WTC11 (cell line): ENCODE data around the gene OR2T6. TPM values are rescaled to one million over a fixed set of nuclear protein-coding genes. Genes with fewer than 3 reads are reported as not detected.

Experiments
- ATAC-seq: fragments of 200-7000 bp; cut with Tn5 transposase; 2 replicates; pipeline ENCODE4 v1.10.0; 2021; ENCODE audit warnings: mild to moderate bottlenecking, moderate library complexity
- CTCF ChIA-PET: fragments of 300-600 bp; sonication (Branson Sonifier 250); formaldehyde crosslinking; loops from one replicate; lab custom pipeline; 2021; ENCODE audit warnings: antibody characterized with exemption; lab: Charles Lee
- POLR2A ChIA-PET: fragments of 350-600 bp; sonication (Branson Sonifier 250); formaldehyde crosslinking; loops from one replicate; lab custom pipeline; 2021; ENCODE audit warnings: antibody characterized with exemption; lab: Charles Lee
- DNase-seq: peaks from one replicate; pipeline ENCODE4 v3.0.0; 2021; ENCODE audit warnings: low spot score
- H3K27ac Mint-ChIP-seq: 2 replicates; pipeline ENCODE4 v1.8.0; 2021; ENCODE audit warnings: mixed read lengths
- H3K27me3 Mint-ChIP-seq: 2 replicates; pipeline ENCODE4 v1.8.0; 2021; ENCODE audit warnings: low read depth, mild to moderate bottlenecking, moderate library complexity, mixed read lengths
- H3K36me3 Mint-ChIP-seq: 2 replicates; pipeline ENCODE4 v1.8.0; 2021; ENCODE audit warnings: mixed read lengths
- H3K4me1 Mint-ChIP-seq: 2 replicates; pipeline ENCODE4 v1.8.0; 2022; ENCODE audit warnings: mixed read lengths
- H3K4me3 Mint-ChIP-seq: 2 replicates; pipeline ENCODE4 v1.8.0; 2021; ENCODE audit warnings: mild to moderate bottlenecking, moderate library complexity, mixed read lengths
- H3K9me3 Mint-ChIP-seq: 2 replicates; pipeline ENCODE4 v1.8.0; 2021; ENCODE audit warnings: mixed read lengths
- CDX4 ChIP-seq: fragments of 250-450 bp; sonication (Bioruptor Pico); IDR thresholded peaks from 2 replicates; pipeline ENCODE4 v1.9.0; 2021; ENCODE audit warnings: moderate library complexity, mild to moderate bottlenecking, inconsistent platforms, borderline replicate concordance
- E2F1 ChIP-seq: sonication (generic); formaldehyde crosslinking; IDR thresholded peaks from 2 replicates; pipeline ENCODE4 v1.8.0; 2022; ENCODE audit warnings: mild to moderate bottlenecking, missing genetic modification reagents
- E2F4 ChIP-seq: sonication (generic); formaldehyde crosslinking; IDR thresholded peaks from 2 replicates; pipeline ENCODE4 v1.8.1; 2022; ENCODE audit warnings: low read depth, mild to moderate bottlenecking, moderate library complexity, missing genetic modification reagents, borderline replicate concordance
- ESRRA ChIP-seq: sonication (generic); formaldehyde crosslinking; IDR thresholded peaks from 2 replicates; pipeline ENCODE4 v1.8.1; 2022; ENCODE audit warnings: mild to moderate bottlenecking, missing genetic modification reagents, borderline replicate concordance
- ETV6 ChIP-seq: sonication (generic); formaldehyde crosslinking; IDR thresholded peaks from 2 replicates; pipeline ENCODE4 v1.8.1; 2022; ENCODE audit warnings: mild to moderate bottlenecking, missing genetic modification reagents
- GRHL2 ChIP-seq: fragments of 250-450 bp; sonication (Bioruptor Pico); IDR thresholded peaks from 2 replicates; pipeline ENCODE4 v1.8.0; 2022; ENCODE audit warnings: mild to moderate bottlenecking, moderate library complexity; ENCODE audit not compliant: insufficient replicate concordance, severe bottlenecking
- HMGA2 ChIP-seq: fragments of 250-450 bp; sonication (Bioruptor Pico); IDR thresholded peaks from 2 replicates; pipeline ENCODE4 v1.4.0; 2021; ENCODE audit warnings: mild to moderate bottlenecking, moderate library complexity
- IRF2 ChIP-seq: sonication (generic); formaldehyde crosslinking; IDR thresholded peaks from 2 replicates; pipeline ENCODE4 v1.8.0; 2022; ENCODE audit warnings: low read depth, missing genetic modification reagents, borderline replicate concordance
- JAZF1 ChIP-seq: fragments of 250-450 bp; sonication (Bioruptor Pico); IDR thresholded peaks from 2 replicates; pipeline ENCODE4 v1.9.0; 2021; ENCODE audit warnings: moderate library complexity, mild to moderate bottlenecking, inconsistent platforms
- NFE2L1 ChIP-seq: sonication (generic); formaldehyde crosslinking; IDR thresholded peaks from 2 replicates; pipeline ENCODE4 v1.8.1; 2023; ENCODE audit warnings: missing genetic modification reagents
- NFYB ChIP-seq: sonication (generic); formaldehyde crosslinking; conservative IDR thresholded peaks from 2 replicates; pipeline ENCODE4 v1.8.0; 2022; ENCODE audit warnings: low read depth, missing genetic modification reagents
- NR2C2 ChIP-seq: sonication (generic); formaldehyde crosslinking; IDR thresholded peaks from 2 replicates; pipeline ENCODE4 v1.8.0; 2022; ENCODE audit warnings: mild to moderate bottlenecking, missing genetic modification reagents
- PREB ChIP-seq: sonication (generic); formaldehyde crosslinking; IDR thresholded peaks from 2 replicates; pipeline ENCODE4 v1.8.1; 2022; ENCODE audit warnings: mild to moderate bottlenecking, missing genetic modification reagents, moderate library complexity, borderline replicate concordance
- SOX15 ChIP-seq: fragments of 250-450 bp; sonication (Bioruptor Pico); IDR thresholded peaks from 2 replicates; pipeline ENCODE4 v1.9.0; 2021; ENCODE audit warnings: mild to moderate bottlenecking
- ZBTB21 ChIP-seq: sonication (generic); formaldehyde crosslinking; IDR thresholded peaks from 2 replicates; pipeline ENCODE4 v1.8.1; 2023; ENCODE audit warnings: mild to moderate bottlenecking, missing genetic modification reagents, borderline replicate concordance
- ZBTB43 ChIP-seq: sonication (generic); formaldehyde crosslinking; IDR thresholded peaks from 2 replicates; pipeline ENCODE4 v1.8.1; 2023; ENCODE audit warnings: mild to moderate bottlenecking, missing genetic modification reagents
- ZNF232 ChIP-seq: sonication (generic); formaldehyde crosslinking; IDR thresholded peaks from 2 replicates; pipeline ENCODE4 v1.8.0; 2022; ENCODE audit warnings: mild to moderate bottlenecking, missing genetic modification reagents
- total RNA-seq: library from RNA; stranded (reverse); gene quantifications from 3 replicates; pipeline ENCODE4 v1.2.3, GENCODE V29; 2021

OR2T6 gene
- total RNA-seq, 1 experiment from 2014 or later, result not detected

GRCh38 chr1:248361121-248361715 lies 14.3 kb upstream of the OR2T6 start, which contains the start of gene OR2T4:
Gene OR2T4, plus strand, starts transcription at chr1:248361665. Its CDS starts 0 bp downstream, at chr1:248361665.
- ATAC-seq (no peak), DNase-seq (no peak)
- H3K9me3 Mint-ChIP-seq, result peaks cover 89% of the 10 kb centered on the region
- peaks cover 66% of the 10 kb centered on the region for H3K36me3 Mint-ChIP-seq
- peaks cover 4% of the 10 kb centered on the region; the same call in 1 of the 2 replicates for H3K27me3 Mint-ChIP-seq
- POLR2A ChIA-PET, result no interaction called here
- no peak for TF ChIP-seq GRHL2 (CRISPR knock-in tag)
- no peak for TF ChIP-seq E2F4
- TF ChIP-seq ESRRA (CRISPR knock-in tag), result no peak
- no peak within 1 kb of the TSS for H3K27ac Mint-ChIP-seq
- no peaks in the 10 kb centered on the region for H3K4me1 Mint-ChIP-seq
- CTCF ChIA-PET, result no interaction called here
- no peak within 1 kb of the TSS for H3K4me3 Mint-ChIP-seq

GRCh38 chr1:248366609-248367008 lies 8.9 kb upstream of the OR2T6 start:
- H3K27me3 Mint-ChIP-seq, result peaks cover 9% of the 10 kb centered on the region; the same call in 1 of the 2 replicates
- CTCF ChIA-PET, result no interaction called here
- H3K27ac Mint-ChIP-seq, result no peak overlapping the region
- H3K9me3 Mint-ChIP-seq, result peaks cover 88% of the 10 kb centered on the region
- peaks cover 76% of the 10 kb centered on the region for H3K36me3 Mint-ChIP-seq
- TF ChIP-seq ETV6 (CRISPR knock-in tag) (no peak), NFYB (CRISPR knock-in tag) (no peak), ZNF232 (no peak), NR2C2 (CRISPR knock-in tag) (no peak)
- ATAC-seq (no peak), DNase-seq (no peak)
- POLR2A ChIA-PET, result no interaction called here
- H3K4me1 Mint-ChIP-seq, result no peaks in the 10 kb centered on the region
- no peak overlapping the region for H3K4me3 Mint-ChIP-seq

- Mint-ChIP-seq H3K36me3 (peaks cover 82% of the 10 kb centered on the region), H3K4me1 (no peaks in the 10 kb centered on the region), H3K4me3 (no peak overlapping the region), H3K27ac (no peak overlapping the region), H3K9me3 (peaks cover 90% of the 10 kb centered on the region), H3K27me3 (peaks cover 10% of the 10 kb centered on the region)
- CTCF ChIA-PET, result no interaction called here
- ATAC-seq (no peak), DNase-seq (no peak)
- no peak for TF ChIP-seq PREB (CRISPR knock-in tag)
- TF ChIP-seq NFE2L1 (CRISPR knock-in tag), result no peak
- no peak for TF ChIP-seq HMGA2 (CRISPR knock-in tag)
- TF ChIP-seq IRF2 (CRISPR knock-in tag), result no peak
- TF ChIP-seq ZBTB43 (CRISPR knock-in tag), result no peak
- no peak for TF ChIP-seq JAZF1 (CRISPR knock-in tag)
- no peak for TF ChIP-seq SOX15 (CRISPR knock-in tag)
- no peak for TF ChIP-seq ZBTB21 (CRISPR knock-in tag)
- no peak for TF ChIP-seq NR2C2 (CRISPR knock-in tag)
- TF ChIP-seq E2F1 (CRISPR knock-in tag), result no peak
- TF ChIP-seq CDX4, result no peak
- POLR2A ChIA-PET, result no interaction called here
Observed at GRCh38 chr1:248372394-248372793, 3.2 kb upstream of the OR2T6 start.
